HG02884 (cell line): Measurements from ENCODE around the gene TMEM272.
A peak's percentile ranks its signal among the peaks of the same experiment; 100 is the strongest.
"Not testable (repeated sequence)": the region's sequence is repeated elsewhere in the genome, so short reads cannot be mapped to it uniquely, and the experiment has no call there.

Experiments
- ATAC-seq: cut with Tn5 transposase; IDR thresholded peaks from one replicate; pipeline ENCODE4 v1.9.1; 2021; ENCODE audit warnings: mild to moderate bottlenecking, moderate library complexity; ENCODE audit not compliant: unreplicated experiment

TMEM272 gene

DNA sequence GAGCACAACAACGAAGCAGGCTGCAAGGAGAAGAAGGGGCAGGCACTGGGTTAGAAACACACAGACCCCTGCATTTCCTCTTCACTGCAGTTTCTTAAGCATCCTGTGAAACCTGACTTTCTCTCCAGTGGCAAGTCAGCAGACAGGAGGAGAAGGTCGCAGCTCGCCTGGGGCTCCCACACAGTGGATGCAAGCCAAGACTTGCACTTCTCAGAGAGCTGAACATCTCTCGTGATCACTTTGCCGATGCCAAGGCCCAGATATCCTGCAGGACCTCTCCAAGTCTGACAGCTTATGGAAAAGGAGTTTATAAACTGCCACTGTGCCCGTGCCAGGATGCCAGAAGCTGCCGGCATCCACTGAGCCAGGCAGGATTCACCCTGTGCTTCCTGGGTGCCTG, 18.4 kb downstream of the TMEM272 start:
- ATAC-seq: no peak

DNA sequence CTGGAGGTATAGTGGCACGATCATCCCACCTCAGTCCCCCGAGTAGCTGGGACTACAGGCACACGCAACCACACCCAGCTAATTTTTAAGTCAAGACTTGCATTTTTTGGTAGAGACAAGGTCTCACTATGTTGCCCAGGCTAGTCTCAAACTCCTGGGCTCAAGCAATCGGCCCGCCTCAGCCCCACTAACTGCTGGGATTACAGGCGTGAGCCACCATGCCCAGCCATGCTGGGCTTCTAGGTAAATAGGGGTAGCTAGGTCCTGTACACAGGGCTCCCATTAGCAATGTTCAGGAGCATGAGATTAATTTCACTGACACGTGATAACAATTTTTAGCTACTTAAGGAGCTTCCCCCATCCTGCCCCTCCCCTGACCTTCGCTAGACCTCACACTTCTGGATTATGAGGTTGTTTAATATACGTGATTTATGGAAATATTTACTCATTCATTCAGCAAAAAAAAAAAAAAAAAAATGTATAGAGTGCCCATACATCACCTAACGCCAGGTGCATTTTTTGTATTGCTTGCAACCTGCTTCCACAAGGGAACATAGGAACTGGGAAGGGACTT, 19.2 kb downstream of the TMEM272 start:
- no peak for ATAC-seq

DNA sequence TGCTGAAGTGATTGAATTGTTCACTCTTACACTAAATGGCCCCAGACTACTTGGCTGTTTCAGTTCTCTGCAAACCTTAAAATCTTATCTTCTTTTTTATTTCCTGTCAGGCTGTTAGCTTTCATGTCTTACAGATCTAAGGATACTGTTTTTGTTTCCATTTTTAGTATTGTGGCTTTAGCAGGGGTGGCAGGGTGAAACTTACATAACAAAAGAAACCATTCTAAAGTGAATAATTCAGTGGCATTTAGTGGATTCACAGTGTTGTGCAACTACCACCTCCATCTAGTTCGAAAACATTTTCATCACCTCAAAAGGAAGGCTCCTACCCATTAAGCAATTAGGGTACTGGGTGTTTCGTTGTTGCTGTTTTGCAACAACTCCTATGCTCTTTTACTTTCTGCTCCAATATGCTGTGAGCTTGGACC, 19.8 kb downstream of the TMEM272 start:
- ATAC-seq: no peak

DNA sequence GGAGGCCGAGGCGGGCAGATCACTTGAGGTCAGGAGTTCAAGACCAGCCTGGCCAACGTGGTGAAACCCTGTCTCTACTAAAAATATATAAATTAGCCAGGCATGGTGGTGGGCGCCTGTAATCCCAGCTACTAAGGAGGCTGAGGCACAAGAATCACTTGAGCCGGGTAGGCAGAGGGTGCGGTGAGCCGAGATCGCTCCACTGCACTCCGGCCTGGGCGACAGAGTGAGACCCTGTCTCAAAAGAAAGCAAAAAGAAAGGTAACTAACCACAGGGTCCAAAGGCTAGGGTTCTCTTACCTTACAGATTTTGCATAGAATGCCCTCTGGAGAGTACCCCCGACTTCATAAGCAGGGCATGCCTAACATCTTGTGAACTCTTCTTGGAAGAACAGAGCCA, 20.3 kb downstream of the TMEM272 start:
- not testable (repeated sequence) for ATAC-seq

DNA sequence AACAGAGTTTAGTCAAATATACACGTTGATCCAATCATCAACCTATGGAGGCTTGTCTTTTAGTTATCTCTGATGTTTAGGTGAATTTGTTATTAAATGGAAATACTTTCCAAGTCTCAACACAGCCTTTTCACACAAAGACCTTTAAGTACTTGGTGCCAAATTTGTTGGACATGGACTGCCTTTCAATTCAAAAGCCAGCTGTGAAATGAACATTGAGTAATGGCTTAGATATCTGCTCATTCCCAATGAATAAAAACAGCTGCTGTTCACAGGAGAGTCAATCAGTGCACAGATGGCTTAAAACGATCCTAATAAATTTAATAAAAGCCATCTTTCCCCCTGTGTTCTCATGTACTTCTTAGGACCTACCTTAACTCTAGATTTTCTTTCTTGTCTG, 21.1 kb downstream of the TMEM272 start:
- ATAC-seq: no peak

DNA sequence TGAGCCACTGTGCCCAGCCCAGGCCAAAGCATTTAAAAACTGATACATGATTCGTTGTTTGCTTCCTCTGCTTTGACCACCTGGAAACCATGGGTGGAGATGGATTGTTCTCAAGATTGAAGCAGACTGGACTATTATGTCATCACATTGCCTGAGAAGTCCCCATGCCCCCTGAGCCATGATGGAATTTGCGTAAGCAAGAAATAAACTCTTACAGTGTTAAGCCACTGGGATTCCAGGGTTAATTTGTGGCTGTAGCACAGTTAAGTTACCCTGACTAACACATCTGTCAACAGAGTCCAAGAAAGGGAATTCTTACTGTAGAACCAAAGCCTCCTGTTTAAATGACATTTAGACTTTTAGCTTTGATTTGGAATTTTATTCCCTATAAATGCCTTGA, 21.6 kb downstream of the TMEM272 start:
- ATAC-seq: no peak

DNA sequence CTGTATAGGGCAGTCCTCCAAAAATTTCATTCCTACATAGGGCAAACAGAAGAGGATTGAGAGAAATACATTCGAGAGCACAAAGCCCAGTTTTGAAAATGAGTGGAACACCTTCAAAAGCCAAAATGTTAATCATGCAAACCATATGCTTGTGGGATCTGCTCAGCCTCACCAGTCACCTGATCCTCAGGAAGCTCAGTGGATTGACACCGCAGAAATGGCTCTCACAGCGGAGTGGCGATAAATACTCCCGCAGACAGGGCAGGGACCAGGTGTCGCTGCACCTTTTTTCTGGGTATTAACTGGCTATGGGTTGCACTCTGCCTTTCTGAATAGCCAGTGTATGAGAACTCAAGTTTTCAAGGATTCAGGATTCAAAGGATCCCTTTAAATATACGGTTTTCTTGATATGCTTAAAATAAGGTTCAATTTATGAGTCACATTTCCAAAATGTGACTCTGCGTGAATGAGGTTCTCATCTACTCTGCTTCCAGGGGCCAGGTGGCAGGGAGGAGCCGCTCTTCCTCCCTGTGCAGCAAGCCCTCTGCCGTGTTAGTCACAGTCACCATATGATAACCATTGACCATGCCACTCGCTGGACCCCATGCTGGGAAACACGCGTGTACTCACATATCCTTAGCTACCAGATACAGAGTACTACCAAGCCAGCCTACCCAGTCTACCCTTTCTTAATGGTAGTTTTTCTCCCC, 22.7 kb downstream of the TMEM272 start:
- no peak for ATAC-seq

DNA sequence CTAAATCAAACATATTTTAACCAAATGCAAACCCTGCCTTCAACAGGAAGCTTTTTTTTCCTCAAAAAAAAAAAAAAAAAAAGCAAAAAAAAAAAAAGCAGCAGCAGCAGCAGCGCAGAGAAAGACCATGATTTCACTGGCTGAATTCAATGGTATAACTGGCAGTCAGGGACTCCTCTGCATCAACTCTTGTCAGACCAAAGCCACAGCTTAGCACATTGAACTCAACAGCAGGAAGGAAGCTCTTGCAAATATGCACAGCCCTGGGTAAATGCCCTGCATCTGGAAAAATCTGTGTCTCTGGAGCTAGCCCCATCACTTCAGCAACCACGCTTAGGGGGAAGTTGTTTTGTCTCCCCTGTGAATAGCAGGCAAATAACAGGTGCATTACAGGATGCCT, 23.4 kb downstream of the TMEM272 start:
- no peak for ATAC-seq

DNA sequence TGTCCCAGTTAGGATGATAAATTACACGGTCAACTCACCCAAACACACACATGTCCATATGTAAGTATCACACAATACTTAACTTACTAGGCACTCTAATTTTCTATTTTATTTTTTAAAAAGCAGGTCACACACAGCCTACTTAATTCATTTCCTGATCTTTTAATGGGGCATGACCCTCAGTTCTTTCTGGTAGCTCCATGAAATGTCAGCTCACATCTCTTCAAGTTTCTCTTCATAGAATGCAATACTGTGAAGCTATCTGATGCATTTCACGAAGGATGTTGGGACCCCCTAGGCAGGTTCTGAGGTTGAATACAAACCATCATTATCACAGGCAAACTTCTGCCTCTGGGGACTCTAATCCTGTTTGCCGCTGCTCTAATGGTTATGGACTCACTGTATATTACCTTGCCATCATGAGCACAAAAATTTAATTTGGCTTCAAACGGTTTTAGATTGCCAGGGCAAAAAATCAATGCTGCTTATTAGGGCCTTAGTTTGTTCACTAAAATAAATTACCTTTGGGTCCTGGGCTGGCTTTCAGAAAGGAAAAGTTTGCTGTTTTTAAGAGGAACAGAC, 24.9 kb downstream of the TMEM272 start:
- no peak for ATAC-seq

DNA sequence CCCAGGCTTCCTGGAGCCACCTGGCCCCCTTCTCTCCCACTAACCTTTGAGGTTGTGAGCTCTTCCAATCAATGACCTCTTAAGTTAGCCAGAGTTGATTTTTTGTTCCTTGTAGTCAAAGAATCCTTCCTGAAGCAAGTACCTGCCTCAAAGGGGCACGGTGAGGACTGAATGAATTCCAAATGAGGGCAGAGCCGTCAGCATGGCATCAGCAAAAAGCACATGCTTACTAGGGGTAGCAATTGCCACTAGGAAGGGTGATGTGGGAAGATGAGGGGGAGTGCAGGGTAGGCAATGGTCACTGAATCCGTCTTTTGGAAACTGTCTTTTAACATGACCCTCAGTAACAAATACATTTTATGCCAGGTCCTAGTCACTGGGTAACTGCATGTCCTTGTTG, 25.4 kb downstream of the TMEM272 start:
- no peak for ATAC-seq

DNA sequence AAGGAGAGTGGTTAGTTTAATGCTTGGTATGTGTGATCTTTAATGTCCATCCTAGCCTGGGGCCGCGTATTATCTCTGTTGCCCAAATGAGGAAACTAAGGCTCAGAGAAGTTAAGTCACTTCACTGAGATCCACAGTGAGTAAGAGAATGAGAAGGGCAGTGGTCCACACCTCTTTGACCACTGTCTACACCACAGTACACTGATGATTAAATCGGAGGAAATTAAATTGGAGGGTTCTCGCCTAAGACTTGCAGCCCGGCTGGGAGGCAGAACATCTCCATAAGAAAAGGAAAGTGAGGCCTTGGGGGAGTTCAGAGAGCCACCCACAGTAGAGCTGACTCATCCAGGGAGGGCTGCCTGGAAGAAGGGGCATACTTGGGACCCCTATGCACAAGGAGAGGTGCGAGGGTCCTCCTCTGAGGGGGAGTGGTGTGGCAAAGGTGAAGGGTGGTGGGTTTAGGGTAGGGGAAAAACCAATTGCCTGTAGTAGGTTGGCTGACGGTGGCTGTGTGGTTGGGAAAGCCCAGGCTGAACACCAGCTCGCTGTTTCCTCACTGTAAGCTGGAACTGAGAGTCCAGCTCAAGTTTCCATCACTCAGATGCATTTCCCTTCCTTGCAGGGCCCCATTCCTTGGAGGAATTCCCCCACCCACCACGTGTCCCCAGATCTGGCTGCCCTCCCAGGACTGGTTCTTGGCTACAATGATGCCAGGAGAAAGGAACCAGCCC, 26.0 kb downstream of the TMEM272 start:
- peak; percentile 39 for ATAC-seq

DNA sequence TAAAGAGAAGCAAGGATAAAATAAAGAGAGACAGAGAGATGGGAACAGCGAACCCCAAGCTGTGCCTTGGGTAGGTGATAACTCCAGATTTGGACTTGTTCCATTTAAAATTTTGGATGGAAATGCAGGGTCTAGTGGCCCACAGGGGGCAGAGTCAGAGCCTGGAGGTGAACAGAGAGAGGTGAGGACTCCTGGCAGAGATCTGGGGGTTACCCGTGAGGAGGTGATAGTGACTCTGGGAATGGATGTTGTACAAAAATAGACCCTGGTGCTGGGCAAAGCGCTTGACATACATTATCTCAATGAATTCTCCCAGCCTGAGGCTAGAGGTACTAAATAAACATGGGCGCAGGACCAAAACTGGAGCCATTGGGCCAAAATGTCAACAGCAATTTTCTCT, 26.7 kb downstream of the TMEM272 start:
- no peak for ATAC-seq

DNA sequence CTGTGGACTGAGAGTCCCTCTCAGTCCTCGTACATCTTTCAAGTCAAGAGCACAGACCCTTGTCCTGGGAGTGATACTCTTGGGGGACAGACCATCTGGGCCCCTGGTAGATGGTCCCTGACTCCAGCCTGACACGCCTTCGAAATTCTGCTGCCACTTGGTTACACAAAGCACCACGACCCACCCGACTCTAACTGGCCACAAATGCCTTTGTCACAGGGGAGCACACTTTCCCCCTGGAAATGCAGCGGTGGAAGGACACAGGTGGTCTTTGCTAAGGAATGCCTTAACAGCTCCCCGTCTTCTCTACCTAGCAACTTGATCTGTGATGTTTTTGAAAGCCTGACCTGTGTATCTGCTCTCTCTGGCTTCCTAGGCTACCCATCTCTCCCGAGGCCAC, 27.3 kb downstream of the TMEM272 start:
- ATAC-seq: no peak

DNA sequence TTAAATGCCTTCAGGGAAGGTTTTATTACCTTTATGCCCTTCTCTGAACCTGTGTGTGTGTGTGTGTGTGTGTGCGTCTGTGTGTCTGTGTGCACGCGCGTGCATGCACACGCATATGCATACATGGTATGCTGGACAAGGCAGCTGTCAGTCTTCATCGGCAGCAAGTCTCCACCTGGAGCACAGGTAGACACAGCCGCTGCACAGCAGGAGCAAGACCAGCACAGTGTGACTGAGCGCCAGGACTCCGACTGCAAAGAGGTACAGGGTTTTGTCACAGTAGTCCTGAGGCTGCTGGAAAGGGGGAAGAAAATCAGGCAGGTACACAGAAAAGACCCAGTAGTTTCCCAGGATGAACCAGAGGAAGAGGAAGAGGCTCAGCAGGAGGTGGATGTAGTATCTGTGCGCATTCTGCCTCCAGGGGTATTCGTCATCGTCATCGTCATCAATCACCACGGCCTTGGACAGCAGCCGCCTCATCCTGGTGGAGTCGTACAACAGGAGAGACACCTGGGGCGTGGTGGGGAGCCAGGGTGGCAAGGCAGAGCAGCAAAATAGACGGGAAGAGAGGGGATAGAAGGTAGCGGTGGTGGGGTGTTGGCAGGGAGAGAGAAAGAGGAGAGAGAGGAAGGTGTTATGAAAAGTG, 28.2 kb downstream of the TMEM272 start:
- ATAC-seq: no peak

DNA sequence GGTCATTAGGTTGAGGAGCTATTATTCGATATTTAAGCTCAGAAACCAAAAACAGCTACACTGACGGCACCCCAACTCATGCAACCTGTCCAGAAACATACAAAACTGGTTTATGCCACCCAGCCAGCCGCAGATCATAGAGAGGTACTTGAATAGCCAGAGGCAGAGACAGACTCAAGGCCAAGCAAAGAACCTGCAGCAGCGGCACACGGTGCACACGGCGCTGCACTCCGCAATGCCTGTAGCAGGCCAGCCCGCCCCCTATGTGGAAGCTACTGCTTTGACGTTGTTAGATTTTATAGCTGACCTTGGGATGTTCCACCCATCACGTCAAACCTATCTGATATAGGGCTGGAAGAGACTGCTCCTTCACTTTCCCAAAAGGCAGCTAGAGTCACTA, 29.1 kb downstream of the TMEM272 start:
- ATAC-seq: no peak

DNA sequence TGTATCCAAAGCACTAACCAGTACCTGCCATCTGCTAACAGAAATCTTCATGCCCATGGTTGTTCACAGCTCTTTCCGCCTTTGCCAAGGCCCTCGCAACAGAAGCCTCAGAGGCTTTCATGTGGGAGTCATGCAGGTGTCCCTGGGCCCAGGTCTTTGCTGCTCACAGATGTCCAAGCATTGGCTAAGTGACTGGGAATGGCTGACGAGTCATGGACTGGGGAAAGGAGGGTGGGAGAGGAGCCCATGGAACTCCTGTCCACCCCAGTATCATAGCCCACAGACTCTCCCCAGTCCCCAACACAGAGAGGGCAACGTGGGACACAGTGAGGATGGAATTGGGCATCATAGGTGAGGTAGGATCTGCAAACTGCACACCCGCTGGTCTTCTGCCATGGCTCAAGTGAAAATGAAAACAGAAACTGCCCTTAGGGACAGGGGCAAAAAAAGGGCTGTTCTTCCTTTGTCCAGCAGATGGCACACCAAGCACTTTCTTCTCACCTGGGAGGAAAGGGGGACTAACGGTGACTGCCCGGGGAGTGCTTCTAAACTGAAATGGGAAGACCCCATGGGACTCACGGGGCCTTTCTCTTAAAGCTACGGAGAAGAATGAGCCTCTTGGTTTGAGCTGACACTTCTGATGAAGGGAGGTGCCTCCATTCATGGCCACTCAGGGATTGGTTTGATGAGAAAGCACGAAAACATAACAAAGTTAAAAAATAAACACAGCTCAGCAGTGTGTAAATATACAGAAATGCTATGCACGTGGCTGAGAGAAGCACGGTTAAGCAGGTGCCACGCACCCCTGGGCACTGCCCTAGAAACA, 29.9 kb downstream of the TMEM272 start:
- peak; percentile 77 for ATAC-seq

DNA sequence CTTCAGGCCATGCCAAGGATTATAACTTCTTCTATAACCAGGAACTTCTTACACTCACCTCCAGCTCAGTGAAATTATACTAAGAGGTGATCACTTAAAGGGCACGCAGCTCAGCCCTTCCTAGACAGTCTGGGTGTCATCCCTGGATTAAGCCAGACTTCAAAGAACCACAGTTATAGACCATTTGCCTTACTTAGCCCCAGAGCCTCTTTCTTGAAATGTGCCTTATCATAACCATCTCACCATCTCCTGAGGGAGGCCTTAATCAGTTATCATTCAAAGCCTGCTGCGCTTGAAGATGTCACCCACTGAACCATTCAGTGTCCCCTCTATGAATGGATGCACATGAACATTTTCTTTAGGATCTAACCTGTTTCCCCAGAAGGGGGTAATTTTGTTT, 30.9 kb downstream of the TMEM272 start:
- ATAC-seq: no peak

DNA sequence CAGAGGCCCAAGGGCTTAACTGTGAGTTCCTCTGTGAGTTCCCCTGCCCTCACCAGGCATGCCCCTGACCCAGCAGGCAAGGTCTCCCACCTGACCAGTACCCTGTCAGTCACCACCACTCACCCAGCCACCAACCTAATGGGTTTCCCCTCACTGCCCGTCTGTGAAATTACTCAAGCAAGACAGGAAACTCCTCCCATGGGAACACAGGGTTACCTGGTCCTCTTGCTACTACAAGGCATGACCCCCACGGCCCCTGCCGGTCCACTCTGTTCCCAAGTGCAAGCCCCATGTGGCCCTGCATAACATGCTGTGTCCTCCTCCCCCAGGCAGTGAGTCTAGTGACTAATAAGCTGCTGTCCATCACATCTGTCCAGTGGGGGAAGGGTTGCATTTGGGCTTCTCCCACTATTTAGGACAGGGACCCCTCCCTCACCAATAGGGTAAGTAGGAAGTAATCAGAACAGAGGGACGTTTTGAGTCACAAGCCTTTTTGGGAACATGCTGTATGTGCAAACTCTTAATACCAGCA, 33.0 kb downstream of the TMEM272 start:
- ATAC-seq: no peak

DNA sequence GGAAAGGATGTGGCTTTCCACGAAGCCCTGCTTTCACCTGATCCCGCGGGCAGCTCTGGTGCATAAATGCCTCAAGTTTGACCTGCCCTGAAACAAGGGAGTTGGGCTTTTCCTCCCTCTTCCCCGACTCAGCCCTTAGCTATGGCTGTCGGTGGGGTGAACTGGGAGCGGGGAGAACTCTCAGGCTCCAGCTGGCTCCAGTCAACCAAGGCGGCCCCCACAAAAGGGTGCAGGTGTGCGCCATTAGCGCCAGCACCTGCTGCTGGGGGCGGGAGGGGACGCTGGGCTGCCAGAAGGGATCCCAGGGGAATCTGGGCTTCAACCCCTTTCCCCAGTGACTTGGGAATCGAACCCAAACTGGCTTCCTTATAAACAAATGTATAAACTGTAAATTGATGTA, 33.9 kb downstream of the TMEM272 start:
- no peak for ATAC-seq

DNA sequence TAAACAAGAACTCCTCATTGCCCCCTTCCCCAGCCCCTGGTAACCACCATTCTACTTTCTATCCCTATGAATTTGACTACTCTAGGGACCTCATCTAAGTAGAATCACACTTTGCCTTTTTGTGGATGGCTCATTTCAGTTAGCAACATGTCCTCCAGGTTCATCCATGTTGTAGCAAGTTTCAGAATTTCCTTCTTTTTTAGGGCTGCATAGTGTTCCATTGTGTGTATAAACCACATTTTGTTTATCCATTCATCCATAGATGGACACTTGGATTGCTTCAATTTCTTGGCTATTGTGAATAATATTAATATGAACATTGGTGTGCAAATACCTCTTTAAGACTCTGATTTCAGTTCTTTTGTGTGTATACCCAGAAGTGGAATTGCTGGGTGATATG, 36.2 kb downstream of the TMEM272 start:
- ATAC-seq: no peak
